ENCODE results near the gene BPIFB2.

BPIFB2 gene

GRCh38 chr20:33022694-33023438, 15.4 kb downstream of the BPIFB2 start:
- DNase-seq (ENCODE audit: low read depth): no peak

GRCh38 chr20:33023439-33024242, 16.1 kb downstream of the BPIFB2 start:
- no peak for DNase-seq (ENCODE audit: low read depth)

- no peak for DNase-seq (ENCODE audit: low read depth)
Measured at GRCh38 chr20:33024243-33024560, 16.7 kb downstream of the BPIFB2 start.

- no peak for DNase-seq (ENCODE audit: low read depth)
Measured at GRCh38 chr20:33024609-33025317, 17.3 kb downstream of the BPIFB2 start.

- no peak for DNase-seq (ENCODE audit: low read depth)
Measured at GRCh38 chr20:33025318-33025876, 17.9 kb downstream of the BPIFB2 start.

GRCh38 chr20:33026072-33026778, 18.7 kb downstream of the BPIFB2 start:
- DNase-seq (ENCODE audit: low read depth): no peak

- DNase-seq (ENCODE audit: low read depth): no peak
Measured at GRCh38 chr20:33026779-33027759, 19.6 kb downstream of the BPIFB2 start.

GRCh38 chr20:33027769-33028751, 20.6 kb downstream of the BPIFB2 start:
- no peak for DNase-seq (ENCODE audit: low read depth)

- DNase-seq (ENCODE audit: low read depth): no peak
Measured at GRCh38 chr20:33028875-33029274, 21.4 kb downstream of the BPIFB2 start.

GRCh38 chr20:33030076-33030475, 22.6 kb downstream of the BPIFB2 start:
- no peak for DNase-seq (ENCODE audit: low read depth)

- no peak for DNase-seq (ENCODE audit: low read depth)
Measured at GRCh38 chr20:33030569-33030968, 23.1 kb downstream of the BPIFB2 start.

GRCh38 chr20:33031531-33031930, 24.0 kb downstream of the BPIFB2 start, which contains the start of gene BPIFB6:
Gene BPIFB6 (plus strand): TSS chr20:33031648. CDS start chr20:33031648, 0 bp downstream.
- no peak for DNase-seq (ENCODE audit: low read depth)

GRCh38 chr20:33032555-33032954, 25.1 kb downstream of the BPIFB2 start:
- DNase-seq (ENCODE audit: low read depth): no peak

- no peak for DNase-seq (ENCODE audit: low read depth)
Measured at GRCh38 chr20:33033381-33033780, 25.9 kb downstream of the BPIFB2 start.

GRCh38 chr20:33034115-33034514, 26.6 kb downstream of the BPIFB2 start:
- no peak for DNase-seq (ENCODE audit: low read depth)

GRCh38 chr20:33034901-33035492, 27.5 kb downstream of the BPIFB2 start:
- DNase-seq (ENCODE audit: low read depth): no peak

GRCh38 chr20:33037456-33037855, 30.0 kb downstream of the BPIFB2 start:
- no peak for DNase-seq (ENCODE audit: low read depth)

GRCh38 chr20:33038243-33038642, 30.7 kb downstream of the BPIFB2 start:
- DNase-seq (ENCODE audit: low read depth): no peak

- no peak for DNase-seq (ENCODE audit: low read depth)
Measured at GRCh38 chr20:33042430-33042829, 34.9 kb downstream of the BPIFB2 start.

Measured in stromal cell of bone marrow (primary cell).